Neural cell (in vitro differentiated cells): ENCODE measurements around the gene PLEKHF1.

ENCODE experiments used
- EZH2 ChIP-seq: fragments of 200-600, 300-800 bp; shearing (Covaris generic), sonication (generic); IDR thresholded peaks from 2 replicates; pipeline ENCODE4 v1.6.1; 2014; ENCODE audit warnings: antibody characterized with exemption, low read length, borderline replicate concordance, mild to moderate bottlenecking; ENCODE audit not compliant: insufficient read depth, poor library complexity, severe bottlenecking
- MXI1 ChIP-seq: fragments of 450-650 bp; conservative IDR thresholded peaks from 2 replicates; pipeline ENCODE4 v1.6.1; 2014; ENCODE audit warnings: antibody characterized with exemption, mild to moderate bottlenecking; ENCODE audit not compliant: poor library complexity, severe bottlenecking
- POLR2AphosphoS5 ChIP-seq: IDR thresholded peaks from 2 replicates; pipeline ENCODE4 v1.6.1; 2012
- RAD21 ChIP-seq: fragments of 450-650 bp; conservative IDR thresholded peaks from 2 replicates; pipeline ENCODE4 v1.6.1; 2014; ENCODE audit warnings: antibody characterized with exemption, mild to moderate bottlenecking, moderate library complexity
- SMC3 ChIP-seq: fragments of 450-650 bp; conservative IDR thresholded peaks from 2 replicates; pipeline ENCODE4 v1.6.1; 2014; ENCODE audit warnings: antibody characterized with exemption, mild to moderate bottlenecking, moderate library complexity; ENCODE audit not compliant: poor library complexity
- TAF1 ChIP-seq: IDR thresholded peaks from 2 replicates; pipeline ENCODE4 v1.6.1; 2012; ENCODE audit warnings: low read depth
- TF ChIP-seq, protein P1 (sequence below): fragments of 450-650 bp; IDR thresholded peaks from 2 replicates; pipeline ENCODE4 v1.5.1; 2014; ENCODE audit warnings: antibody characterized with exemption, mild to moderate bottlenecking, moderate library complexity; ENCODE audit not compliant: poor library complexity, severe bottlenecking
- TF ChIP-seq, protein P2 (sequence below): IDR thresholded peaks from 2 replicates; pipeline ENCODE4 v1.6.1; 2012; ENCODE audit warnings: borderline replicate concordance

- TF ChIP-seq POLR2AphosphoS5 = no peak
- no peak for TF ChIP-seq TAF1
- TF ChIP-seq, protein P1, sequence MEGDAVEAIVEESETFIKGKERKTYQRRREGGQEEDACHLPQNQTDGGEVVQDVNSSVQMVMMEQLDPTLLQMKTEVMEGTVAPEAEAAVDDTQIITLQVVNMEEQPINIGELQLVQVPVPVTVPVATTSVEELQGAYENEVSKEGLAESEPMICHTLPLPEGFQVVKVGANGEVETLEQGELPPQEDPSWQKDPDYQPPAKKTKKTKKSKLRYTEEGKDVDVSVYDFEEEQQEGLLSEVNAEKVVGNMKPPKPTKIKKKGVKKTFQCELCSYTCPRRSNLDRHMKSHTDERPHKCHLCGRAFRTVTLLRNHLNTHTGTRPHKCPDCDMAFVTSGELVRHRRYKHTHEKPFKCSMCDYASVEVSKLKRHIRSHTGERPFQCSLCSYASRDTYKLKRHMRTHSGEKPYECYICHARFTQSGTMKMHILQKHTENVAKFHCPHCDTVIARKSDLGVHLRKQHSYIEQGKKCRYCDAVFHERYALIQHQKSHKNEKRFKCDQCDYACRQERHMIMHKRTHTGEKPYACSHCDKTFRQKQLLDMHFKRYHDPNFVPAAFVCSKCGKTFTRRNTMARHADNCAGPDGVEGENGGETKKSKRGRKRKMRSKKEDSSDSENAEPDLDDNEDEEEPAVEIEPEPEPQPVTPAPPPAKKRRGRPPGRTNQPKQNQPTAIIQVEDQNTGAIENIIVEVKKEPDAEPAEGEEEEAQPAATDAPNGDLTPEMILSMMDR = no peak
- no peak for TF ChIP-seq EZH2
- TF ChIP-seq MXI1 = no peak
- TF ChIP-seq RAD21 = no peak
- TF ChIP-seq, protein P2, sequence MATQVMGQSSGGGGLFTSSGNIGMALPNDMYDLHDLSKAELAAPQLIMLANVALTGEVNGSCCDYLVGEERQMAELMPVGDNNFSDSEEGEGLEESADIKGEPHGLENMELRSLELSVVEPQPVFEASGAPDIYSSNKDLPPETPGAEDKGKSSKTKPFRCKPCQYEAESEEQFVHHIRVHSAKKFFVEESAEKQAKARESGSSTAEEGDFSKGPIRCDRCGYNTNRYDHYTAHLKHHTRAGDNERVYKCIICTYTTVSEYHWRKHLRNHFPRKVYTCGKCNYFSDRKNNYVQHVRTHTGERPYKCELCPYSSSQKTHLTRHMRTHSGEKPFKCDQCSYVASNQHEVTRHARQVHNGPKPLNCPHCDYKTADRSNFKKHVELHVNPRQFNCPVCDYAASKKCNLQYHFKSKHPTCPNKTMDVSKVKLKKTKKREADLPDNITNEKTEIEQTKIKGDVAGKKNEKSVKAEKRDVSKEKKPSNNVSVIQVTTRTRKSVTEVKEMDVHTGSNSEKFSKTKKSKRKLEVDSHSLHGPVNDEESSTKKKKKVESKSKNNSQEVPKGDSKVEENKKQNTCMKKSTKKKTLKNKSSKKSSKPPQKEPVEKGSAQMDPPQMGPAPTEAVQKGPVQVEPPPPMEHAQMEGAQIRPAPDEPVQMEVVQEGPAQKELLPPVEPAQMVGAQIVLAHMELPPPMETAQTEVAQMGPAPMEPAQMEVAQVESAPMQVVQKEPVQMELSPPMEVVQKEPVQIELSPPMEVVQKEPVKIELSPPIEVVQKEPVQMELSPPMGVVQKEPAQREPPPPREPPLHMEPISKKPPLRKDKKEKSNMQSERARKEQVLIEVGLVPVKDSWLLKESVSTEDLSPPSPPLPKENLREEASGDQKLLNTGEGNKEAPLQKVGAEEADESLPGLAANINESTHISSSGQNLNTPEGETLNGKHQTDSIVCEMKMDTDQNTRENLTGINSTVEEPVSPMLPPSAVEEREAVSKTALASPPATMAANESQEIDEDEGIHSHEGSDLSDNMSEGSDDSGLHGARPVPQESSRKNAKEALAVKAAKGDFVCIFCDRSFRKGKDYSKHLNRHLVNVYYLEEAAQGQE = no peak
- no peak for TF ChIP-seq SMC3
Measured at GRCh38 chr19:29644210-29644609, 21.1 kb upstream of the PLEKHF1 start.
